OCI-M2 (cell line): ENCODE data around the gene CHD6.

ENCODE experiments used
- DNase-seq: peaks from one replicate; lab custom pipeline; 2025; ENCODE audit not compliant: unreplicated experiment; lab: John Stamatoyannopoulos, UW

The CHD6 gene

GRCh38 chr20:41395667-41396664 lies 222.2 kb downstream of the CHD6 start:
- DNase-seq, result no peak

- no peak for DNase-seq
These were observed 223.1 kb downstream of the CHD6 start for GRCh38 chr20:41394931-41395666.

GRCh38 chr20:41394081-41394480 lies 224.1 kb downstream of the CHD6 start:
- DNase-seq, result no peak

GRCh38 chr20:41393705-41394066 lies 224.5 kb downstream of the CHD6 start:
- no peak for DNase-seq

- DNase-seq, result no peak
These were observed 225.1 kb downstream of the CHD6 start for GRCh38 chr20:41392871-41393704.

GRCh38 chr20:41392295-41392694 lies 225.9 kb downstream of the CHD6 start:
- DNase-seq, result no peak

GRCh38 chr20:41391587-41392001 lies 226.6 kb downstream of the CHD6 start:
- DNase-seq, result no peak

- no peak for DNase-seq
These were observed 227.3 kb downstream of the CHD6 start for GRCh38 chr20:41390889-41391288.

- no peak for DNase-seq
These were observed 230.7 kb downstream of the CHD6 start for GRCh38 chr20:41387444-41387851.

- no peak for DNase-seq
These were observed 231.4 kb downstream of the CHD6 start for GRCh38 chr20:41386502-41387427.

GRCh38 chr20:41382791-41383305 lies 235.3 kb downstream of the CHD6 start:
- DNase-seq, result no peak

GRCh38 chr20:41380551-41381193 lies 237.5 kb downstream of the CHD6 start:
- no peak for DNase-seq

- no peak for DNase-seq
These were observed 238.6 kb downstream of the CHD6 start for GRCh38 chr20:41379551-41379950.

GRCh38 chr20:41377275-41377674 lies 240.9 kb downstream of the CHD6 start:
- no peak for DNase-seq

GRCh38 chr20:41376349-41376748 lies 241.8 kb downstream of the CHD6 start:
- no peak for DNase-seq

- DNase-seq, result no peak
These were observed 242.3 kb downstream of the CHD6 start for GRCh38 chr20:41375846-41376245.

- DNase-seq, result no peak
These were observed 244.0 kb downstream of the CHD6 start for GRCh38 chr20:41373931-41374920.

- no peak for DNase-seq
These were observed 244.9 kb downstream of the CHD6 start for GRCh38 chr20:41373251-41373783.
